Karpas-422 (cell line): ENCODE results near the gene MSS51. TPM values are rescaled to one million over a fixed set of nuclear protein-coding genes. Genes with fewer than 3 reads are reported as not detected.

ENCODE experiments used
- DNase-seq: peaks from one replicate; pipeline ENCODE4 v3.0.0-alpha.2; 2015
- H2AFZ ChIP-seq: fragments of 200-600 bp; sonication (generic); 2 replicates; pipeline ENCODE4 v1.6.1; 2014; ENCODE audit warnings: antibody characterized with exemption, low read length, mixed read lengths
- H3K27ac ChIP-seq: fragments of 200-600 bp; sonication (generic); 2 replicates; pipeline ENCODE4 v1.5.1; 2014; ENCODE audit warnings: mild to moderate bottlenecking, low read length, moderate library complexity
- H3K27me3 ChIP-seq: fragments of 200-600 bp; sonication (generic); 2 replicates; pipeline ENCODE4 v1.6.1; 2014; ENCODE audit warnings: low read length, mixed read lengths
- H3K36me3 ChIP-seq: fragments of 200-600 bp; sonication (generic); 2 replicates; pipeline ENCODE4 v1.6.1; 2014; ENCODE audit warnings: low read length, mixed read lengths; ENCODE audit not compliant: insufficient read depth
- H3K4me1 ChIP-seq: fragments of 200-600 bp; sonication (generic); 2 replicates; pipeline ENCODE4 v1.6.1; 2014; ENCODE audit warnings: mild to moderate bottlenecking, low read length, mixed read lengths
- H3K4me2 ChIP-seq: fragments of 200-600 bp; sonication (generic); 2 replicates; pipeline ENCODE4 v1.6.1; 2014; ENCODE audit warnings: low read length, low read depth, mild to moderate bottlenecking; ENCODE audit not compliant: poor library complexity, severe bottlenecking
- H3K4me3 ChIP-seq: fragments of 200-600 bp; sonication (generic); 2 replicates; pipeline ENCODE4 v1.5.1; 2014; ENCODE audit warnings: mild to moderate bottlenecking, antibody characterized with exemption, low read length, mixed read lengths
- H3K79me2 ChIP-seq: fragments of 200-600 bp; sonication (generic); 2 replicates; pipeline ENCODE4 v1.6.1; 2014; ENCODE audit warnings: mild to moderate bottlenecking, low read length, mixed read lengths
- H3K9ac ChIP-seq: fragments of 200-600 bp; sonication (generic); 2 replicates; pipeline ENCODE4 v1.6.0; 2014; ENCODE audit warnings: low read length
- H3K9me2 ChIP-seq: fragments of 200-600 bp; sonication (generic), shearing (Covaris generic); replicated peaks from 2 replicates; pipeline ENCODE4 v1.6.0; 2014; ENCODE audit warnings: mild to moderate bottlenecking, low read length, moderate library complexity; ENCODE audit not compliant: insufficient read depth
- H3K9me3 ChIP-seq: fragments of 300-700, 200-600 bp; sonication (generic); 2 replicates; pipeline ENCODE4 v1.6.1; 2014; ENCODE audit warnings: low read length, mixed read lengths
- H4K20me1 ChIP-seq: fragments of 200-600 bp; sonication (generic); 2 replicates; pipeline ENCODE4 v1.6.1; 2014; ENCODE audit warnings: mild to moderate bottlenecking, antibody characterized with exemption, low read length, low read depth; ENCODE audit not compliant: insufficient read depth
- total RNA-seq: library from RNA; depleted of rRNA; stranded (reverse); fragments of >200 nt; shearing (Covaris generic); gene quantifications from 2 replicates; pipeline ENCODE4 v1.2.3, GENCODE V29; 2014; ENCODE audit warnings: low replicate concordance

MSS51 gene
- total RNA-seq, 1 experiment from 2014 or later, result 5.7 TPM

DNA sequence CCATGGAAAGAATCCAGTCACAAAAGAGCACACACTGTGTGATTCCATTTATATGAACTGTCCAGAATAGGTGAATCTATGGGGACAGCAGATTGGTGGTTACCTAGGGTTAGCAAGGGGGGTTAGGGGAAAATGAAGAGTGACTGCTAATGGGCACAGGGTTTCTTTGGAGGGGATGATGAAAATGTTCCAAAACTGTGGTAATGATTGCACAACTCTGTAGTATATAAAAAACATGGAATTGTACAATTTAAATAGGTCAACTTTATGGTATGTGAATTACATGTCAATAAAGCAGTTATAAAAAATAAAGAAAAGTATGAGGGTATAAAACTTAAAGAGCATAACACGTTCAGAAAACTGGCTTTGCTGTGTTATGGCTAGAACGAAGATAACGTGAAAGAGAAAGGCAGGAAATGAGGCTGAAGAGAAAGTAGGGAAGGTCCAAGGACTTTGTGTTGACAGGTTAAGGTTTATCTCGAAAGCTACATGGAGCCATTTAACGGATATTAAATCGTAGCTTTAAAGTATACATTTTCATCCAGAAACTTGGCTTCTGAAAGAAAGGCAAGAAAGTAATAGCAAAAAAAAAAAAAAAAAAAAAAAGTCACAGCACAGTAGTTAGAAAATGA is 26.4 kb upstream of the MSS51 start:
- H3K9me3 ChIP-seq, result no peaks in the 10 kb centered on the region
- H3K4me1 ChIP-seq, result no peaks in the 10 kb centered on the region
- no peak for DNase-seq
- no peak overlapping the region for H3K27ac ChIP-seq
- no peaks in the 10 kb centered on the region for H4K20me1 ChIP-seq
- H3K36me3 ChIP-seq, result peaks cover 13% of the 10 kb centered on the region; the same call in 1 of the 2 replicates
- no peak overlapping the region for H3K9ac ChIP-seq
- no peaks in the 10 kb centered on the region for H3K9me2 ChIP-seq
- H3K79me2 ChIP-seq, result no peaks in the 10 kb centered on the region
- no peak overlapping the region for H3K4me2 ChIP-seq
- H2AFZ ChIP-seq, result no peak overlapping the region
- no peak overlapping the region for H3K4me3 ChIP-seq
- H3K27me3 ChIP-seq, result no peaks in the 10 kb centered on the region

DNA sequence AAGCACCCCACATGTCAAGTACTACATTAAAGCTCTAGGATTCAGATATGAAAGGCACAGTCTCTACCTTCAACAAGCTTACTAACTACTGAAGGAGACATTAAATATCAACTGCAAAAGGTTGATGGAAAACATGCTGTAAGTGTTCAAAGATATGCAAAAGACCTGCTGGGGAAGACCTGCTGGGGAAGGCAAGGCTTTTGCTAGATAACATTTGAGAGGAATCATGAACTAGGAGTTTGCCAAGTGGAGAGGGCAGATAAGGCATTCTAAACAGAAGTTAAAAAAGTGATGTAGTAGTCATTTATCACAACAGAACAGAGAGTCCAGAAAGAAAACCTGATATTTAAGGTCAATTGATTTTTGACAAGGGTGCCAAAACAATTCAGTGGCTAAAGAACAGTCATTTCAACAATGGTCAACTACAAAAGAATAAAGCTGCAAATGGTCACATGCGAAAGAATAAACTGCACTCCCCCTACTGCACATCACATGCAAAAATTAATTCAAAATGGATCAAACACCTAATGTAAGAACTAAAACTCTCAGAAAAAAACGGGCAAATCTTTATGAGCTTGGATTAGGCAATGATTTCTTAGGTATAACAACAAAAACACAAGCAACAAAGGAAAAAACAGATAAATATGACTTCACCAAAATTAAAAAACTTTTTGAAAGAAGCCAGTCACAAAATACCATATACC is 23.0 kb upstream of the MSS51 start:
- Histone ChIP-seq H3K79me2 (no peaks in the 10 kb centered on the region), H4K20me1 (no peaks in the 10 kb centered on the region), H3K4me3 (no peak overlapping the region), H3K9me2 (no peaks in the 10 kb centered on the region), H3K4me1 (no peaks in the 10 kb centered on the region), H3K27ac (no peak overlapping the region), H3K36me3 (peaks cover 21% of the 10 kb centered on the region; the same call in 1 of the 2 replicates), H3K4me2 (no peak overlapping the region), H3K27me3 (no peaks in the 10 kb centered on the region), H2AFZ (no peak overlapping the region), H3K9me3 (no peaks in the 10 kb centered on the region), H3K9ac (no peak overlapping the region)
- DNase-seq, result no peak

DNA sequence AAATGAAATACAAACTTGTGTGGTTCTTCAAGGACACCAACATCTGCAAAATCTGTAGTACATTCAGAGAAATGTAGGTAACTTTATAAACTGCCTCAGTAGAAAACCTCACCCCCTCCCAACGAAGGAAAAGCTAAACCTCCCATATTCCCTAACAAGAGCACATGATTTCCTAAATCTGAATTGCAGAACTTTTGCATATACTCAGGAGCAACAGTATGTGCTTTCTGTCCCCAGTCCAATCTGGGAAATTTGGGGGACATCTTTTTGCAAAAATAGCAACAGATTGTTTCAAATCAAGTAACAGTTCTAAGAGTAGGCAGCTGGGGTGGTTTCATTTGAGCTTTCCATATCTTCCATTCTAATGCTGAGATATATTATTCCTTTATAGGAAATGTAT is 15.8 kb upstream of the MSS51 start:
- Histone ChIP-seq H3K4me1 (no peaks in the 10 kb centered on the region), H3K9me3 (no peaks in the 10 kb centered on the region), H3K4me2 (no peak overlapping the region), H3K9ac (no peak overlapping the region), H3K9me2 (no peaks in the 10 kb centered on the region), H4K20me1 (no peaks in the 10 kb centered on the region), H3K27ac (no peak overlapping the region), H3K36me3 (peaks cover 9% of the 10 kb centered on the region; the same call in 1 of the 2 replicates), H3K79me2 (no peaks in the 10 kb centered on the region; the same call in 1 of the 2 replicates), H3K27me3 (no peaks in the 10 kb centered on the region), H3K4me3 (no peak overlapping the region), H2AFZ (no peak overlapping the region)
- DNase-seq, result no peak

DNA sequence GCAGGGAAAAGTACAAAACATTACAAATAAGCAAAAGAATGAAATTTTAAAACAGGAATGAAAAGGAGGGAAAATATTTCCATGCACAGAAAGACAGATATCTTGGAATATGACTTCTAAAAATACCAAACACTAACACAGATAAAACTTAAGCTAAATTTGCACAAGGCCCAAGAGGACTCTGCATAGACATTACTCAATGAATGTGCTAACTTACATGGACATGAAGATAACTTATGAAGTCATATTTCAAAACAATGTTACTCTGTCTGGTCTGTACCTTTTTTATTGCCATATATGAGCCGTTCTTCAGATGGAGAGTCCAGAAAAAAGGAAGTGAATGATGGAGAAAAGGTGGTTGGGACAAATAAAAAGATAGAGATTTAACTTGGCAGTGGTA is 15.0 kb upstream of the MSS51 start:
- Histone ChIP-seq H3K9ac (no peak overlapping the region), H4K20me1 (no peaks in the 10 kb centered on the region), H3K27me3 (no peaks in the 10 kb centered on the region), H3K27ac (no peak overlapping the region), H3K79me2 (no peaks in the 10 kb centered on the region; the same call in 1 of the 2 replicates), H3K9me2 (no peaks in the 10 kb centered on the region), H3K9me3 (no peaks in the 10 kb centered on the region), H3K4me1 (no peaks in the 10 kb centered on the region; the same call in 1 of the 2 replicates), H3K36me3 (peaks cover 8% of the 10 kb centered on the region; the same call in 1 of the 2 replicates), H3K4me3 (no peak overlapping the region), H3K4me2 (no peak overlapping the region), H2AFZ (no peak overlapping the region)
- no peak for DNase-seq

DNA sequence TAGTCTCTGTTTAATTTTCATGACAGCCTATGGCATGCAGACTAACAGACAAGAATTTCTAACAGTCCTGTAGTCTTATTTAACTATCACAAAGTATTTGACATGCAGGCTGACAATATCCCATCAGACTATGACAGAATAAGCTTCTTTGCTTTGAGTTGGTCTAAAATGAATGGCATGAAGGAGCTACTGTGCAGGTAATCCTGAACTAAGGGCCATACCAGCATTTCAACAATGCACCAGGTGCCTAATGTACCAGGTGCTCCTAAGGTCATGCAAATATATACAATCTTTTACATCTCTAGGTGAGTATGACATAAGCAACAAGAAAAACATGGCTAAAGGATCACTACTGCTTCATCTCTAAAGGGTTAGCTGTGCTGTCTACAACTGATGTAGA is 13.6 kb upstream of the MSS51 start:
- Histone ChIP-seq H3K9me2 (no peaks in the 10 kb centered on the region), H3K4me1 (no peaks in the 10 kb centered on the region; the same call in 1 of the 2 replicates), H3K27me3 (no peaks in the 10 kb centered on the region), H3K4me3 (no peak overlapping the region), H3K4me2 (no peak overlapping the region), H3K79me2 (no peaks in the 10 kb centered on the region; the same call in 1 of the 2 replicates), H3K9me3 (no peaks in the 10 kb centered on the region), H2AFZ (no peak overlapping the region), H4K20me1 (no peaks in the 10 kb centered on the region), H3K36me3 (peaks cover 5% of the 10 kb centered on the region; the same call in 1 of the 2 replicates), H3K27ac (no peak overlapping the region), H3K9ac (no peak overlapping the region)
- no peak for DNase-seq

DNA sequence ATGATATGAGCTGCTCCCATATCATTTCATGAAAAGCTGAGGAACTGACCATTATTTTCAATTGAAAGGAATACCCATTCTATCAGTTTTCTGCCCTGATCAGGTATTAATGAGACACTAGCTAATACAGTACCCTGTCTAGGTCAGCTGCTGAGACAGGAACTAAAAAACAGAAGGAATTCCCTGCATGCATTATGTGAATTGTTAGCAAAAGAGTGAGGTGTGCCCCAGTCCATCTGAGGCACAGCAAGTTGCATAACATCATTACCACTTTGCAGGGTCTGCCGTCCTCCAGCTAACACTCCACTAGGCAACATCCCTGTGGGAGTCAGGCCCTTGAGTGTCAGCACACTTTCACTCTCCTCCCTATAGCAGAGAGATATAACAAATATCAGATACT is 11.1 kb upstream of the MSS51 start:
- Histone ChIP-seq H3K4me1 (no peaks in the 10 kb centered on the region; the same call in 1 of the 2 replicates), H2AFZ (no peak overlapping the region), H3K4me3 (no peak overlapping the region), H4K20me1 (no peaks in the 10 kb centered on the region), H3K9me2 (no peaks in the 10 kb centered on the region), H3K27me3 (no peaks in the 10 kb centered on the region), H3K9me3 (no peaks in the 10 kb centered on the region), H3K36me3 (peaks cover 6% of the 10 kb centered on the region; the same call in 1 of the 2 replicates), H3K27ac (no peak overlapping the region), H3K79me2 (no peaks in the 10 kb centered on the region; the same call in 1 of the 2 replicates), H3K9ac (no peak overlapping the region), H3K4me2 (no peak overlapping the region)
- no peak for DNase-seq

DNA sequence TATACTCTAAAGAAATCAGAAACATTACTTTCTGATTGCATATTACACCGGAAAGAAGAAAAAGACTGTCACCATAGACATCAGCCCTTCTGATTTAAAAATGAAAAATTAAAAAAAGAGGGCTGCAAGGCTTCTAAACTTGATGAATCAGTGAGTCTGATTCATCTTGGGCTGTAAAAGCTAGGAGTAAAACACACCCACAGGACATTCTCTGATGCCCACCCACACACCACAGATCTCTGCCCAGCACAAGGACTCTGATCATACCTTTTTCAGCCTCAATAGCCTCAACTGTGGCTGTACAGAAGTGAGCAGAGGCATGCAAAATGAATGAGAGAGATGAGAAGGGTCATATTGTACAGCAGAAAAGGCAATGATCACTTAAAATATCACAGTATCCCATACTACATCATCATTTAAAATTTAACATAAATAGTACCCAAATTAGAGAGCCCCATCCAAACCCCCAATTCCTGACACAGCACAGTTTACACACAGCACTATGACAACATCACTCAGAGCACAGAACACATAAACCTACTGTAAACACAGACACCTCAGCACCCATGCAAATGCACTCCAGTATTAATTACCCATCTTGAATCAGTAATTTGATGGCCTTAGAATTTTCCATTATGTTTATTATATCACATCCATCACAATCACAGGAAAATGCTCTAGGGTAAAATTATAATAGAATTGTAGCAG is 6.4 kb upstream of the MSS51 start:
- H3K9me3 ChIP-seq, result no peaks in the 10 kb centered on the region
- H3K9me2 ChIP-seq, result no peaks in the 10 kb centered on the region
- no peak overlapping the region for H2AFZ ChIP-seq
- H3K9ac ChIP-seq, result no peak overlapping the region
- no peaks in the 10 kb centered on the region for H3K79me2 ChIP-seq
- no peaks in the 10 kb centered on the region; the same call in 1 of the 2 replicates for H3K4me1 ChIP-seq
- no peaks in the 10 kb centered on the region for H3K27me3 ChIP-seq
- H3K27ac ChIP-seq, result no peak overlapping the region
- no peak for DNase-seq
- no peak overlapping the region for H3K4me3 ChIP-seq
- peaks cover 18% of the 10 kb centered on the region for H3K36me3 ChIP-seq
- H4K20me1 ChIP-seq, result no peaks in the 10 kb centered on the region
- H3K4me2 ChIP-seq, result no peak overlapping the region

DNA sequence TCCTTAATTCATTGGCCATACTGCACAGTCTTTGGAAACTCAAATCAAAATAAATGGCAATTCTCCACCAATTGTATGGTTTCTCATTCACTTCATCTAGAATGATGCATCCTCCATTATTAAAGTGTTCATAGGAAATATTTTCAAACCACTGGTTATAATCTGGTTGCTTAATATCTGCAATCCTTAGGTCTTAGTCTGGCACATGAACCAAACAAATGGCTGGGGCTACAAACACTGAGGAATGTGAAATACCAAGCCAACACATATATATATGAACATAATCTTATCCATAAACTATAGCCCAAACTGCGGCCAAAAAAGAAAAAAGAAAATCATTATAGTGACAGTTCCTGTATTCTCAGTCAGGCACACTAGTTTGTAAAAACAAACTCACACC is 5.7 kb upstream of the MSS51 start:
- no peaks in the 10 kb centered on the region for H3K9me3 ChIP-seq
- no peaks in the 10 kb centered on the region for H3K79me2 ChIP-seq
- no peak overlapping the region for H3K4me2 ChIP-seq
- no peak overlapping the region for H3K27ac ChIP-seq
- H3K4me3 ChIP-seq, result no peak overlapping the region
- no peaks in the 10 kb centered on the region for H4K20me1 ChIP-seq
- H3K36me3 ChIP-seq, result peaks cover 18% of the 10 kb centered on the region
- DNase-seq, result no peak
- no peak overlapping the region for H2AFZ ChIP-seq
- no peak overlapping the region for H3K9ac ChIP-seq
- no peaks in the 10 kb centered on the region for H3K9me2 ChIP-seq
- no peaks in the 10 kb centered on the region for H3K27me3 ChIP-seq
- H3K4me1 ChIP-seq, result no peaks in the 10 kb centered on the region; the same call in 1 of the 2 replicates
